H9 (cell line): ENCODE results near the gene ZC3HAV1. TPM values are rescaled to one million over a fixed set of nuclear protein-coding genes. Genes with fewer than 3 reads are reported as not detected.

Experiments used
- DNase-seq: peaks from one replicate; pipeline ENCODE4 v3.0.0-alpha.2; 2017
- H2AFZ ChIP-seq: one replicate; pipeline ENCODE4 v1.6.1; 2013; ENCODE audit warnings: mild to moderate bottlenecking, low read length, control low read depth, moderate library complexity
- H2AK5ac ChIP-seq: 2 replicates; pipeline ENCODE4 v1.6.1; 2013; ENCODE audit warnings: low read length, control low read depth, mixed read lengths; ENCODE audit not compliant: insufficient read length
- H2BK120ac ChIP-seq: one replicate; pipeline ENCODE4 v1.6.1; 2013; ENCODE audit warnings: low read depth, mild to moderate bottlenecking, low read length, control low read depth, inconsistent platforms; ENCODE audit not compliant: poor library complexity, severe bottlenecking
- H2BK12ac ChIP-seq: 2 replicates; pipeline ENCODE4 v1.6.1; 2013; ENCODE audit warnings: low read length, control low read depth, mixed read lengths, low read depth; ENCODE audit not compliant: insufficient read length
- H2BK15ac ChIP-seq: 2 replicates; pipeline ENCODE4 v1.6.1; 2013; ENCODE audit warnings: low read depth, low read length, control low read depth
- H2BK20ac ChIP-seq: one replicate; pipeline ENCODE4 v1.6.1; 2013; ENCODE audit warnings: low read depth, mild to moderate bottlenecking, low read length, control low read depth, inconsistent platforms; ENCODE audit not compliant: poor library complexity, severe bottlenecking
- H2BK5ac ChIP-seq: 2 replicates; pipeline ENCODE4 v1.6.1; 2013; ENCODE audit warnings: low read length, control low read depth, mixed read lengths; ENCODE audit not compliant: insufficient read length
- H3K14ac ChIP-seq: 2 replicates; pipeline ENCODE4 v1.6.1; 2013; ENCODE audit warnings: low read length, control low read depth; ENCODE audit not compliant: insufficient read depth
- H3K18ac ChIP-seq: 2 replicates; pipeline ENCODE4 v1.6.1; 2013; ENCODE audit warnings: low read depth, mild to moderate bottlenecking, mixed read lengths, low read length, control low read depth; ENCODE audit not compliant: insufficient read length
- H3K23ac ChIP-seq: 2 replicates; pipeline ENCODE4 v1.6.1; 2013; ENCODE audit warnings: low read length, control low read depth, mixed read lengths, low read depth; ENCODE audit not compliant: insufficient read length
- H3K23me2 ChIP-seq: 2 replicates; pipeline ENCODE4 v1.6.1; 2013; ENCODE audit warnings: low read depth, mild to moderate bottlenecking, mixed read lengths, low read length, control low read depth; ENCODE audit not compliant: insufficient read length, poor library complexity, severe bottlenecking
- H3K27ac ChIP-seq: 2 replicates; pipeline ENCODE4 v1.5.1; 2013; ENCODE audit warnings: low read length, control low read depth, mixed read lengths, low read depth; ENCODE audit not compliant: insufficient read length
- H3K27me3 ChIP-seq: 2 replicates; pipeline ENCODE4 v1.6.1; 2013; ENCODE audit warnings: low read length, control low read depth, inconsistent platforms; ENCODE audit not compliant: insufficient read depth
- H3K4ac ChIP-seq: 2 replicates; pipeline ENCODE4 v1.6.1; 2013; ENCODE audit warnings: low read depth, mild to moderate bottlenecking, control low read depth, inconsistent platforms, low read length, moderate library complexity
- H3K4me1 ChIP-seq: 2 replicates; pipeline ENCODE4 v1.6.1; 2013; ENCODE audit warnings: low read length, control low read depth, inconsistent platforms; ENCODE audit not compliant: insufficient read depth
- H3K4me2 ChIP-seq: 2 replicates; pipeline ENCODE4 v1.6.1; 2013; ENCODE audit warnings: low read length, control low read depth, mixed read lengths; ENCODE audit not compliant: insufficient read length, insufficient read depth
- H3K56ac ChIP-seq: 2 replicates; pipeline ENCODE4 v1.6.1; 2013; ENCODE audit warnings: low read depth, mild to moderate bottlenecking, mixed read lengths, low read length, control low read depth; ENCODE audit not compliant: insufficient read length
- H3K79me1 ChIP-seq: 2 replicates; pipeline ENCODE4 v1.6.1; 2013; ENCODE audit warnings: low read depth, mild to moderate bottlenecking, moderate library complexity, low read length, control low read depth, inconsistent platforms; ENCODE audit not compliant: insufficient read depth, poor library complexity, severe bottlenecking
- H3K79me2 ChIP-seq: 2 replicates; pipeline ENCODE4 v1.6.1; 2013; ENCODE audit warnings: low read length, control low read depth, inconsistent platforms; ENCODE audit not compliant: insufficient read depth
- H3K9ac ChIP-seq: 2 replicates; pipeline ENCODE4 v1.6.1; 2013; ENCODE audit warnings: low read length, control low read depth, mixed read lengths; ENCODE audit not compliant: insufficient read length; ENCODE audit errors: extremely low read depth
- H3K9me3 ChIP-seq: one replicate; pipeline ENCODE4 v1.6.1; 2013; ENCODE audit warnings: low read depth, low read length, inconsistent platforms; ENCODE audit not compliant: control insufficient read depth
- H3T11ph ChIP-seq: one replicate; pipeline ENCODE4 v1.6.1; 2013; ENCODE audit warnings: mild to moderate bottlenecking, low read length, control low read depth, inconsistent platforms
- H4K20me1 ChIP-seq: one replicate; pipeline ENCODE4 v1.6.1; 2013; ENCODE audit not compliant: control insufficient read depth, insufficient read length, insufficient read depth
- H4K5ac ChIP-seq: 2 replicates; pipeline ENCODE4 v1.6.1; 2013; ENCODE audit warnings: low read depth, mild to moderate bottlenecking, mixed read lengths, low read length, control low read depth; ENCODE audit not compliant: insufficient read length
- H4K8ac ChIP-seq: replicated peaks from 2 replicates; pipeline ENCODE4 v1.6.1; 2013; ENCODE audit warnings: low read length, control low read depth, mixed read lengths, low read depth; ENCODE audit not compliant: insufficient read length
- H4K91ac ChIP-seq: 2 replicates; pipeline ENCODE4 v1.6.1; 2013; ENCODE audit warnings: low read depth, mild to moderate bottlenecking, moderate library complexity, mixed read lengths, low read length, control low read depth; ENCODE audit not compliant: insufficient read length
- H3K27ac Mint-ChIP-seq, 3 experiments: 2 replicates in 2 of 3; 3 replicates in 1 of 3; pipeline ENCODE4 v1.8.0; 2020 to 2021; ENCODE audit warnings: mixed read lengths in 3 of 3, mild to moderate bottlenecking in 1 of 3, moderate library complexity in 1 of 3
- H3K27me3 Mint-ChIP-seq: 2 replicates; pipeline ENCODE4 v1.8.0; 2021; ENCODE audit warnings: low read depth, mild to moderate bottlenecking, moderate library complexity, mixed read lengths
- H3K36me3 Mint-ChIP-seq, 3 experiments: 2 replicates in 2 of 3; 3 replicates in 1 of 3; pipeline ENCODE4 v1.8.0; 2020 to 2021; ENCODE audit warnings: low read depth in 3 of 3, mixed read lengths in 3 of 3; ENCODE audit not compliant: insufficient read depth in 1 of 3
- H3K4me1 Mint-ChIP-seq, 2 experiments: 2 replicates each; pipeline ENCODE4 v1.8.0; 2020; ENCODE audit warnings: mixed read lengths in 2 of 2
- H3K4me3 Mint-ChIP-seq, 2 experiments: 2 replicates in 1 of 2; 3 replicates in 1 of 2; pipeline ENCODE4 v1.8.0; 2020 to 2021; ENCODE audit warnings: mild to moderate bottlenecking in 2 of 2, mixed read lengths in 2 of 2, moderate library complexity in 1 of 2
- H3K9me3 Mint-ChIP-seq, 2 experiments: 2 replicates in 1 of 2; 3 replicates in 1 of 2; pipeline ENCODE4 v1.8.0; 2020; ENCODE audit warnings: mild to moderate bottlenecking in 2 of 2, mixed read lengths in 2 of 2, moderate library complexity in 1 of 2
- CTCF ChIP-seq: fragments of 200-600 bp; sonication (generic); conservative IDR thresholded peaks from 3 replicates; pipeline ENCODE4 v1.8.0; 2021; ENCODE audit warnings: antibody characterized with exemption, mild to moderate bottlenecking
- WGBS: extraction: QIAGEN DNeasy Blood & Tissue Kit; methylation state at CpG from one replicate; pipeline ENCODE4 v1.1.7; 2013; ENCODE audit warnings: missing lambda C conversion rate, low lambda C conversion rate, mixed read lengths; ENCODE audit not compliant: insufficient read length; ENCODE audit errors: extremely low coverage; 5-methylcytosine and 5-hydroxymethylcytosine counted together
- total RNA-seq: library from RNA; stranded (reverse); gene quantifications from 2 replicates; pipeline ENCODE4 v1.2.1, GENCODE V29; 2021

The ZC3HAV1 gene
- total RNA-seq, 1 experiment from 2014 or later = 32.8 TPM

GRCh38 chr7:139091677-139091996, 17.9 kb downstream of the ZC3HAV1 start:
- Histone ChIP-seq H2AFZ (no peak overlapping the region), H2BK15ac (no peak overlapping the region), H4K91ac (no peak overlapping the region), H2BK12ac (no peak overlapping the region), H3K23me2 (no peaks in the 10 kb centered on the region), H4K8ac (no peak overlapping the region), H4K5ac (no peak overlapping the region), H2BK20ac (no peak overlapping the region), H2BK120ac (no peak overlapping the region), H3K27me3 (no peaks in the 10 kb centered on the region), H3K4me2 (no peak overlapping the region), H3K79me2 (no peaks in the 10 kb centered on the region; the same call in 1 of the 2 replicates), H2BK5ac (no peak overlapping the region), H3K23ac (no peak overlapping the region), H3K9ac (no peak overlapping the region), H3K27ac (no peak overlapping the region), H3K4me1 (peaks cover 9% of the 10 kb centered on the region; the same call in 1 of the 2 replicates), H3K14ac (no peak overlapping the region), H3K79me1 (peaks cover 4% of the 10 kb centered on the region), H3K4ac (no peak overlapping the region), H2AK5ac (no peak overlapping the region), H3K56ac (no peak overlapping the region), H4K20me1 (no peaks in the 10 kb centered on the region), H3T11ph (no peak overlapping the region), H3K9me3 (no peaks in the 10 kb centered on the region), H3K18ac (no peak overlapping the region)
- WGBS = no CpG with 5 or more reads among the region's 15 CpGs
- Mint-ChIP-seq H3K4me3 (0 out of 5 replicates have a peak overlapping the region, but pooled peaks of 1 of the 2 experiments have one; percentile 14), H3K9me3 (peaks cover 0 to 4% of the 10 kb centered on the region in 2 experiments; a peak in 1 of 5 replicates), H3K27me3 (no peaks in the 10 kb centered on the region), H3K4me1 (peaks cover 36 to 37% of the 10 kb centered on the region in 2 experiments), H3K36me3 (peaks cover 20 to 26% (median 22%) of the 10 kb centered on the region in 3 experiments), H3K27ac (peak overlapping the region in 2 of 3 experiments; percentile 45 to 48; a peak in 1 of 7 replicates)
- DNase-seq = no peak
- no peak for TF ChIP-seq CTCF
